Measurements from ENCODE around the gene NEK4. TPM values are rescaled to one million over a fixed set of nuclear protein-coding genes. Genes with fewer than 3 reads are reported as not detected.

The NEK4 gene
- total RNA-seq, 1 experiment from 2014 or later: 40.5 TPM

GRCh38 chr3:52813810-52814209, 43.1 kb upstream of the NEK4 start:
- H3K27ac Mint-ChIP-seq (ENCODE audit: unreplicated experiment): no peak overlapping the region
- POLR2A ChIA-PET: no interaction called here
- CTCF ChIA-PET: interaction anchor here (0.6 kb wide), 1 partner anchor 650 kb away, joined by 5 read pairs; no protein-coding TSS in a partner anchor
- intact Hi-C loops (cut with micrococcal nuclease; ENCODE audit: unreplicated experiment): no loop called here
- H3K36me3 ChIP-seq (ENCODE audit: control insufficient read depth, insufficient read depth, low read length): no peaks in the 10 kb centered on the region
- no peaks in the 10 kb centered on the region for H3K27me3 Mint-ChIP-seq (ENCODE audit: insufficient read depth, unreplicated experiment)
- no peak overlapping the region for H3K4me3 Mint-ChIP-seq (ENCODE audit: unreplicated experiment)
- BruUV-seq (replicated peaks): no TSS peak
- H3K27me3 ChIP-seq (replicated peaks; ENCODE audit: control insufficient read depth, insufficient read depth, low read length): no peaks in the 10 kb centered on the region
- DNase-seq: no peak
- no peaks in the 10 kb centered on the region for H3K36me3 Mint-ChIP-seq (ENCODE audit: insufficient read depth, unreplicated experiment)
- no peak for TF ChIP-seq CTCF (IDR thresholded peaks at IDR 0.05; ENCODE audit: insufficient read depth in 1 of 2, low read depth in 1 of 2, low read length in 1 of 2, severe bottlenecking in 1 of 2, unreplicated experiment in 1 of 2)
- H3K9me3 ChIP-seq: no peaks in the 10 kb centered on the region
- H3K4me1 Mint-ChIP-seq (ENCODE audit: low read depth, unreplicated experiment): no peaks in the 10 kb centered on the region
- no peak overlapping the region for H3K4me3 ChIP-seq (ENCODE audit: low read depth, low read length)
- no peaks in the 10 kb centered on the region for H3K9me3 Mint-ChIP-seq (ENCODE audit: unreplicated experiment)
- no peaks in the 10 kb centered on the region for H3K4me1 ChIP-seq

- Mint-ChIP-seq H3K9me3 (ENCODE audit: unreplicated experiment) (no peaks in the 10 kb centered on the region), H3K4me3 (ENCODE audit: unreplicated experiment) (no peak overlapping the region), H3K27ac (ENCODE audit: unreplicated experiment) (no peak overlapping the region), H3K27me3 (ENCODE audit: insufficient read depth, unreplicated experiment) (no peaks in the 10 kb centered on the region), H3K36me3 (ENCODE audit: insufficient read depth, unreplicated experiment) (no peaks in the 10 kb centered on the region), H3K4me1 (ENCODE audit: low read depth, unreplicated experiment) (no peaks in the 10 kb centered on the region)
- no peak for TF ChIP-seq CTCF (IDR thresholded peaks at IDR 0.05; ENCODE audit: insufficient read depth in 1 of 2, low read depth in 1 of 2, low read length in 1 of 2, severe bottlenecking in 1 of 2, unreplicated experiment in 1 of 2)
- H3K27me3 ChIP-seq (replicated peaks; ENCODE audit: control insufficient read depth, insufficient read depth, low read length): no peaks in the 10 kb centered on the region
- no TSS peak for BruUV-seq (replicated peaks)
- no peaks in the 10 kb centered on the region for H3K4me1 ChIP-seq
- ChIA-PET CTCF (interaction anchor here (1.1 kb wide), 1 partner anchor 10 kb away, joined by 5 read pairs; no protein-coding TSS in a partner anchor), POLR2A (no interaction called here)
- no peaks in the 10 kb centered on the region for H3K9me3 ChIP-seq
- DNase-seq: peak in 1 of 2 experiments; percentile 15
- intact Hi-C loops (cut with micrococcal nuclease; ENCODE audit: unreplicated experiment): no loop called here
- H3K4me3 ChIP-seq (ENCODE audit: low read depth, low read length): no peak overlapping the region
- H3K36me3 ChIP-seq (ENCODE audit: control insufficient read depth, insufficient read depth, low read length): no peaks in the 10 kb centered on the region
These were observed 40.8 kb upstream of the NEK4 start for GRCh38 chr3:52811452-52812011.

- H3K9me3 ChIP-seq: no peaks in the 10 kb centered on the region
- POLR2A ChIA-PET: no interaction called here
- no peaks in the 10 kb centered on the region for H3K27me3 Mint-ChIP-seq (ENCODE audit: insufficient read depth, unreplicated experiment)
- H3K4me1 Mint-ChIP-seq (ENCODE audit: low read depth, unreplicated experiment): no peaks in the 10 kb centered on the region
- TF ChIP-seq CTCF (IDR thresholded peaks at IDR 0.05; ENCODE audit: insufficient read depth in 1 of 2, low read depth in 1 of 2, low read length in 1 of 2, severe bottlenecking in 1 of 2, unreplicated experiment in 1 of 2): no peak
- intact Hi-C loops (cut with micrococcal nuclease; ENCODE audit: unreplicated experiment): no loop called here
- H3K4me3 ChIP-seq (ENCODE audit: low read depth, low read length): no peak overlapping the region
- H3K4me3 Mint-ChIP-seq (ENCODE audit: unreplicated experiment): no peak overlapping the region
- no peaks in the 10 kb centered on the region for H3K36me3 ChIP-seq (ENCODE audit: control insufficient read depth, insufficient read depth, low read length)
- no peaks in the 10 kb centered on the region for H3K9me3 Mint-ChIP-seq (ENCODE audit: unreplicated experiment)
- no peak overlapping the region for H3K27ac Mint-ChIP-seq (ENCODE audit: unreplicated experiment)
- CTCF ChIA-PET: no interaction called here
- no peak for DNase-seq
- no peaks in the 10 kb centered on the region for H3K4me1 ChIP-seq
- BruUV-seq (replicated peaks): no TSS peak
- H3K27me3 ChIP-seq (replicated peaks; ENCODE audit: control insufficient read depth, insufficient read depth, low read length): no peaks in the 10 kb centered on the region
- no peaks in the 10 kb centered on the region for H3K36me3 Mint-ChIP-seq (ENCODE audit: insufficient read depth, unreplicated experiment)
These were observed 40.2 kb upstream of the NEK4 start for GRCh38 chr3:52810923-52811322.

All from Caco-2 (cell line).